Common myeloid progenitor, CD34-positive (primary cell): ENCODE results near the gene LRRC71.

Experiments
- CTCF ChIA-PET: fragments of 350-600 bp; sonication (Branson Sonifier 250); formaldehyde crosslinking; loops from one replicate; lab custom pipeline; 2021; ENCODE audit warnings: antibody characterized with exemption; lab: Charles Lee
- POLR2A ChIA-PET: fragments of 350-600 bp; sonication (Branson Sonifier 250); formaldehyde crosslinking; loops from one replicate; lab custom pipeline; 2021; ENCODE audit warnings: antibody characterized with exemption; lab: Charles Lee
- DNase-seq, 3 donors: peaks; one replicate each; pipeline versions ENCODE4 v3.0.0 to v3.0.0-alpha.2; 2013
- H3K27ac ChIP-seq, 2 experiments: 1 replicate in 1 of 2; 2 replicates in 1 of 2; pipeline ENCODE4 v1.7.0; 2013; ENCODE audit warnings: inconsistent platforms in 2 of 2, low read length in 2 of 2, mild to moderate bottlenecking in 2 of 2, low read depth in 1 of 2, moderate library complexity in 1 of 2; ENCODE audit not compliant: severe bottlenecking in 2 of 2, insufficient read depth in 1 of 2, poor library complexity in 1 of 2
- H3K27me3 ChIP-seq, 5 experiments: replicated peaks in 2 of 5; 1 replicate in 3 of 5; 2 replicates in 2 of 5; pipeline versions ENCODE4 v1.6.1 to v1.7.0; 2013; ENCODE audit warnings: low read length in 4 of 5, mild to moderate bottlenecking in 2 of 5, moderate library complexity in 2 of 5, inconsistent platforms in 1 of 5; ENCODE audit not compliant: insufficient read depth in 5 of 5, control insufficient read depth in 4 of 5
- H3K36me3 ChIP-seq, 4 experiments: 1 replicate in 2 of 4; 2 replicates in 2 of 4; pipeline versions ENCODE4 v1.6.1 to v1.7.0; 2013; ENCODE audit warnings: low read length in 3 of 4, control low read depth in 1 of 4, mild to moderate bottlenecking in 1 of 4; ENCODE audit not compliant: control insufficient read depth in 4 of 4, insufficient read depth in 4 of 4
- H3K4me1 ChIP-seq, 4 experiments: 1 replicate in 3 of 4; 2 replicates in 1 of 4; pipeline versions ENCODE4 v1.6.1 to v1.7.1; 2013; ENCODE audit warnings: low read length in 3 of 4, mild to moderate bottlenecking in 3 of 4, control low read depth in 1 of 4, inconsistent platforms in 1 of 4, moderate library complexity in 1 of 4; ENCODE audit not compliant: control insufficient read depth in 4 of 4, insufficient read depth in 4 of 4; ENCODE audit errors: control extremely low read depth in 1 of 4
- H3K4me3 ChIP-seq, 7 experiments: 1 replicate in 4 of 7; 2 replicates in 3 of 7; pipeline versions ENCODE4 v1.5.1 to v1.7.0; 2013; ENCODE audit warnings: mild to moderate bottlenecking in 7 of 7, low read length in 6 of 7, moderate library complexity in 6 of 7, inconsistent platforms in 2 of 7, low read depth in 2 of 7, control low read depth in 1 of 7; ENCODE audit not compliant: insufficient read depth in 4 of 7, control insufficient read depth in 1 of 7; ENCODE audit errors: extremely low read depth in 1 of 7
- H3K9me3 ChIP-seq, 5 experiments: 1 replicate in 4 of 5; 2 replicates in 1 of 5; pipeline versions ENCODE4 v1.6.1 to v1.7.1; 2013; ENCODE audit warnings: low read length in 4 of 5, mild to moderate bottlenecking in 2 of 5, inconsistent platforms in 1 of 5, low read depth in 1 of 5, moderate library complexity in 1 of 5; ENCODE audit not compliant: control insufficient read depth in 4 of 5, insufficient read depth in 2 of 5; ENCODE audit errors: control extremely low read depth in 1 of 5
- WGBS: methylation state at CpG from one replicate; pipeline ENCODE4 v1.1.5; 2013; ENCODE audit not compliant: insufficient coverage; 5-methylcytosine and 5-hydroxymethylcytosine counted together

LRRC71 gene

DNA sequence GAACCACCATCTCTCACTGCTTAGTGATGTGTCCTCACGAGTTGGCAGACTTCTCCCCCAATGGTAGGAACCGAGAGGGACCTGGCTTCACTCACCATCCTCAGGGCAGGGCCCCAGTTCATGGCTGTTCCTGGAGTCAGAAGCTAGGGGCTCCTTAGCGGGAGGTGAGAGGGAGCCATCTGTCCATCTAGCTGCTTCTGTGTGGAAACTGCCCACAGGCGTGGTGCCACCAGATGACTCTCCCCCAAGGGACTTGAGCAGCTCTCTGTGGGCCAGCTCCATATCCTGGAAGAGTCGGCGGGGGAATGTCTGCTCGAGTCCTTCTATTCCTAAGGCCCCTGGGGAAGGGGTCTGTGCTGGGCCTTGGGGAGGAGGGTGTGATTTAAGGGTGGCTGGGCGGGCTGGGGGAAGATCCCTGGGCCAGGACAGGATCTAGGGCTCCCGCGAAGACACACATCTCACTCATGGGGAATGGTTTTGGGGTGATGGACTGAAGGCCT is 16.3 kb downstream of the LRRC71 start:
- peak in 1 of 3 donors; percentile 37 for DNase-seq
- WGBS, result 84% methylated on average over 10 of the region's 10 CpGs
- POLR2A ChIA-PET, result no interaction called here
- Histone ChIP-seq H3K36me3 (peaks cover 0 to 50% (median 36%) of the 10 kb centered on the region in 4 experiments), H3K4me1 (peaks cover 0 to 1% (median 0%) of the 10 kb centered on the region in 4 experiments), H3K4me3 (no peak overlapping the region), H3K27me3 (no peaks in the 10 kb centered on the region), H3K9me3 (no peaks in the 10 kb centered on the region), H3K27ac (no peak overlapping the region)
- CTCF ChIA-PET, result interaction anchor here (1.1 to 4.3 kb wide), 5 partner anchors 9 to 134 kb away, joined by 3 to 29 read pairs (median 3); no protein-coding TSS in a partner anchor

DNA sequence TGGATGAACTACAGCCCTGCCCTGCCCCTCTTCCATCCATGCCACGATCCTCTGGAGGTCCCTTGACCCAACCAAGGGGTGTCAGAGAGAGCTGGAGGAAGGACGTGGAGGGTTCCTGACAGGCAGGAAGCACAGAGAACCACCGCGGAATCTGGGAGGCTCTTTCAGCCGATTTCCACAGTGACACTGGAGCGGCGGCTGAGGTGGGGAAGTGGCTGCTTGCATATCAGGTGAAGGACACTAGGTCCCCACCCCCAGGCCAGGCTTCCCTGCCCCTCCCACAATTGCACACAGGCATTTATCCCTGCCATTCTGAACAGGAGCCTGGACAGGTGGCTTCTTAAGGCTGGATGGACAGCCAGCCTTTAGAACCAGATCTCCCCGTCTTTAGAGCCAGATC is 17.5 kb downstream of the LRRC71 start:
- Histone ChIP-seq H3K27me3 (no peaks in the 10 kb centered on the region), H3K9me3 (no peaks in the 10 kb centered on the region), H3K4me3 (no peak overlapping the region), H3K4me1 (no peaks in the 10 kb centered on the region), H3K36me3 (peaks cover 0 to 56% (median 41%) of the 10 kb centered on the region in 4 experiments), H3K27ac (no peak overlapping the region)
- no peak for DNase-seq
- 71% methylated on average over 7 of the region's 8 CpGs for WGBS
- ChIA-PET POLR2A (no interaction called here), CTCF (interaction anchor here (0.6 to 4.3 kb wide), 5 partner anchors 10 to 135 kb away, joined by 3 to 29 read pairs (median 5); no protein-coding TSS in a partner anchor)

DNA sequence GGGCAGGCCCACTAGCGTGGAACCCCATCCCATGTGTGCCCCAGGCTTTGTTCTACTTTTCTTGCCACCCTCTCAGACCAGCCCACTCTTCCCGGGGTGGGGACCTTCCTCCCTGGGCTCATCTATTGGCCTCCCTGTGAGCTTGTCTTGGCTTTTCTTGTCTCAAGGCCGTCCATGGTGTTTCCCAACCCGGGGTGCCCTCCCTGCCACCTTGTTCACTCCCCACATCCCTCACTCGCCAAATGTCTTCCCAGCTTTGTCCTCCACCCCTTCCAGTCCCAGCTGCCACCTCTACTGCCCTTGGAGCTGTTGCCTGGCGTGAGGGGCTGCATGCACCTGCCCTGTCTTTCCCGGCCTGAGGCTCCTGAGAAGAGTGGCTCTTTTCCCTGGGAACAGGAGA is 18.4 kb downstream of the LRRC71 start:
- 93% methylated on average over 6 of the region's 7 CpGs for WGBS
- no peaks in the 10 kb centered on the region for H3K4me1 ChIP-seq
- H3K9me3 ChIP-seq, result no peaks in the 10 kb centered on the region
- ChIA-PET CTCF (interaction anchor here (1.6 to 4.3 kb wide), 2 partner anchors 11 kb away, joined by 5 to 29 read pairs; no protein-coding TSS in a partner anchor), POLR2A (interaction anchor here (0.6 kb wide), 1 partner anchor 12 kb away, joined by 3 read pairs; no protein-coding TSS in a partner anchor)
- DNase-seq, result no peak
- no peak overlapping the region for H3K27ac ChIP-seq
- H3K4me3 ChIP-seq, result no peak overlapping the region
- no peaks in the 10 kb centered on the region for H3K27me3 ChIP-seq
- peaks cover 0 to 62% (median 47%) of the 10 kb centered on the region in 4 experiments for H3K36me3 ChIP-seq

DNA sequence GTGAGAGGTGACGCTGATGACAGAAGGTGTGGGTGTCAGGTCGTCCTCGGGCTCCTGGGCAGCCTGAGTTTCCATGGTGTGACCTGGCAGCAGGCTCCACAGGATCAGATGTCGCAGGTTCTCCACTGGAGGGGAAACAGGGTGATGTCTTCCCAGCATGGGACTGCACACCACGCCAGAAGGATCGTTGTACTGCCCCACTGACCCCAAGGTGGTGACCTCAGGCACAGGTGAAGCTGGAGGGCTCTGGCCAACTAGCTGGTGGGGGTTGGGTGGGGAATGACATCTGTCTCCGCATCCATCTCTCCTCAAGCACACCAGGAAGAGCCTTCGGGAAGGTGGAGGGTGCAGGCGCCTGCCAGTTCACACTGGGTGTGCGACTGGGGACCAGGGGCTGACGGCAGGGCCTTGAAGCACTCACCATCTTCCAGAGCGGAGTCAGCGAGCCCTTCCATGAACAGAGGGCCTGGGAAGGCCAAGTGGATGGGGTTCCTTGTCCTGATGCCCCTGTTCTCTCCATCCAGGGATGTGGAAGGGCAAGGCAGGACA is 19.4 kb downstream of the LRRC71 start:
- POLR2A ChIA-PET, result no interaction called here
- no peaks in the 10 kb centered on the region for H3K9me3 ChIP-seq
- H3K4me3 ChIP-seq, result no peak overlapping the region
- no peak overlapping the region for H3K27ac ChIP-seq
- CTCF ChIA-PET, result interaction anchor here (3.0 to 4.3 kb wide), 2 partner anchors 12 to 20 kb away, joined by 12 to 29 read pairs; no protein-coding TSS in a partner anchor
- H3K36me3 ChIP-seq, result peaks cover 2 to 72% (median 53%) of the 10 kb centered on the region in 4 experiments
- 99% methylated on average over 12 of the region's 13 CpGs for WGBS
- no peaks in the 10 kb centered on the region for H3K4me1 ChIP-seq
- no peaks in the 10 kb centered on the region for H3K27me3 ChIP-seq
- no peak for DNase-seq

DNA sequence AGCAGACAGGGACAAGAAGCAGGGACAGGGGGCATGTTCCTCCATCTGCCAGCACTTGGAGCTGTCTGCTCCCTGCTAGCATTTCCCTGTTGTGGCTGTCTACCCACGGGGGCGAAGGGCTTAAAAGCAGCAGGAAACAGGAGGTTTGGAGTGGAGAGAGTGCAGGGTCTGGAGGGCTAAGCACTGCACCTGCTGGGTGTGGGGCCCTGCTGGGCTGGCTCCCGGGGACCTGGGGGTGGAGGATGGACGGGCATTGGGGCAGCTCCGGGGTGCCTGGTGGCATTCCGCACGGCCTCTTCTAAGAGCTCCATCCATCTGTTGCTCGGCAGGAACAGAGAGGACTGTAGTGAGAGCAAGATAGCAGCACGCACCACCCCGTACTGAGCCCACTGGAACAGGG is 21.2 kb downstream of the LRRC71 start:
- ChIA-PET CTCF (interaction anchor here (1.1 to 3.0 kb wide), 2 partner anchors 18 to 23 kb away, joined by 3 to 12 read pairs; no protein-coding TSS in a partner anchor), POLR2A (no interaction called here)
- Histone ChIP-seq H3K4me1 (no peaks in the 10 kb centered on the region), H3K9me3 (no peaks in the 10 kb centered on the region), H3K4me3 (no peak overlapping the region), H3K36me3 (peaks cover 2 to 80% (median 58%) of the 10 kb centered on the region in 4 experiments), H3K27ac (no peak overlapping the region), H3K27me3 (no peaks in the 10 kb centered on the region)
- WGBS, result 100% methylated on average over 7 of the region's 10 CpGs
- no peak for DNase-seq

DNA sequence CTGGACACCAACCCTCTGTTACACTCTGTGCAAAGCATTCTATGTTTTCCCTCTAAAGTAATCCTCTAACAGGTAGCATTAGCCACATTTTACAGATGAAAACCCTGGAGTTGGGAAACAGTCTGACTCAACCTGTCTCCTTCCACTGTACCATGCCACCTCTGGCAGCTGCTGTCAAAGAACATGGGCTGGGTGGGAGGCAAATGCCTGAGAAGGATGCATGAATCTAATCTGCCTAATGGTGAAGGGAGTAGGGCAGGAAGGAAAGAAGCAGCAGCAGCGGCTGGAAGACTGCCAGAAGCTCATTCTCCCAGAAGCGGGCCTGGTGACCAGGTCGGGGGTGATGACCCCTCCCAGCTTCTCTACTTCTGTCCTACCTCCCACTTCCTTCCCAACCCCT is 21.7 kb downstream of the LRRC71 start:
- ChIA-PET CTCF (interaction anchor here (1.1 to 3.0 kb wide), 2 partner anchors 18 to 22 kb away, joined by 3 to 12 read pairs; no protein-coding TSS in a partner anchor), POLR2A (no interaction called here)
- Histone ChIP-seq H3K9me3 (no peaks in the 10 kb centered on the region), H3K4me3 (no peak overlapping the region), H3K27ac (no peak overlapping the region), H3K27me3 (no peaks in the 10 kb centered on the region), H3K36me3 (peaks cover 2 to 81% (median 59%) of the 10 kb centered on the region in 4 experiments), H3K4me1 (no peaks in the 10 kb centered on the region)
- WGBS, result 100% methylated on average over 3 of the region's 3 CpGs
- no peak for DNase-seq

DNA sequence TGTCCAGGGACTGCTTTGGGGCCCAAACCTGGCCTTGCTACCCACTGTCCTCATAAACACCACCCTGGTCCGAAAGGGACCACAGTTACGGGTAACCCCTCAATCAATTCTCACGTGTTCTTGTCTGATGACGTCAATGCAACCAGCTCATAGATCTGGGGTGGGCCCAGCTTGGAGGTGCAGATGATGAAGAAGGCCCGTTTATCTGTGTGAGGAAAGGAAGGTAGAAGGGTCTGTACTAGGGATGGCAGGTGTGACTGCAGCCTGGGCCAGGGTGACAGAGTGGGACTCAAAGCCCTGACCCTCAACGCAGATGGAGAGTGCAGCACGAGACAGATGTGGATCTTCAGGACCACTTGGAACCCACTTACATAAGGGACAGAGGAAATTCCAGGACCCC is 22.1 kb downstream of the LRRC71 start:
- Histone ChIP-seq H3K4me3 (no peak overlapping the region), H3K36me3 (peaks cover 2 to 85% (median 60%) of the 10 kb centered on the region in 4 experiments), H3K9me3 (no peaks in the 10 kb centered on the region), H3K27me3 (no peaks in the 10 kb centered on the region), H3K4me1 (no peaks in the 10 kb centered on the region), H3K27ac (no peak overlapping the region)
- WGBS, result 96% methylated on average over 5 of the region's 7 CpGs
- no peak for DNase-seq
- ChIA-PET CTCF (interaction anchor here (0.6 to 3.0 kb wide), 3 partner anchors 9 to 22 kb away, joined by 3 to 12 read pairs (median 3); no protein-coding TSS in a partner anchor), POLR2A (no interaction called here)
